Activated T-helper 2 cell treated with anti-CD3 and anti-CD28 coated beads, Interferon-gamma antibody, Interleukin-2, Interleukin-4, amounts not matched to agents 10 μg/mL and 5 μg/mL and 100 μg/mL, durations not matched to agents 14 hours and 24 hours and 36 hours (primary cell): ENCODE data around the gene CSTA. TPM values are rescaled to one million over a fixed set of nuclear protein-coding genes. Genes with fewer than 3 reads are reported as not detected.

ENCODE experiments used
- total RNA-seq: library from RNA; stranded (reverse); gene quantifications from 2 replicates; pipeline ENCODE4 v1.2.3, GENCODE V29; 2022

CSTA gene
- total RNA-seq, 1 donor from 2014 or later, result not detected

Other genes starting within 250 kb of the CSTA start
- not detected in 2 replicates for gene CASR, start 141.6 kb upstream of the CSTA start, total RNA-seq
- gene MIX23, start 58.0 kb downstream of the CSTA start, total RNA-seq, result 105 and 110 TPM in 2 replicates
- gene FAM162A, start 58.9 kb downstream of the CSTA start, total RNA-seq, result 82.2 and 85.8 TPM in 2 replicates
- gene WDR5B, start 90.8 kb downstream of the CSTA start, total RNA-seq, result 4.9 and 5.5 TPM in 2 replicates
- 67.5 and 70.5 TPM in 2 replicates for gene KPNA1, start 189.7 kb downstream of the CSTA start, total RNA-seq
- gene PARP9, start 239.1 kb downstream of the CSTA start, total RNA-seq, result 29.8 and 31.0 TPM in 2 replicates
- 32.4 and 34.3 TPM in 2 replicates for gene DTX3L, start 239.1 kb downstream of the CSTA start, total RNA-seq